Panc1 (cell line): ENCODE measurements around the gene KCNK10. TPM values are rescaled to one million over a fixed set of nuclear protein-coding genes. Genes with fewer than 3 reads are reported as not detected.

Source experiments
- ATAC-seq: fragments of 200-7000 bp; cut with Tn5 transposase; 2 replicates; pipeline ENCODE4 v1.9.1; 2020; ENCODE audit warnings: mild to moderate bottlenecking, moderate library complexity
- BruUV-seq: library from RNA; stranded (reverse); fragments of 400-500 nt; replicated peaks from 2 replicates; lab custom pipeline; 2021; lab: Mats Ljungman, UMichigan
- CTCF ChIA-PET: fragments of 300-600 bp; sonication (Branson Sonifier 250); formaldehyde crosslinking; loops from one replicate; lab custom pipeline; 2022; ENCODE audit warnings: antibody characterized with exemption; lab: Charles Lee
- POLR2A ChIA-PET: fragments of 300-600 bp; sonication (Branson Sonifier 250); formaldehyde crosslinking; loops from one replicate; lab custom pipeline; 2022; ENCODE audit warnings: antibody characterized with exemption; lab: Charles Lee
- DNase-seq: peaks from one replicate; pipeline ENCODE4 v3.0.0-alpha.2; 2010; ENCODE audit warnings: low read depth, low spot score
- H3K27ac ChIP-seq: 2 replicates; pipeline ENCODE4 v1.5.1; 2011; ENCODE audit warnings: mild to moderate bottlenecking, low read length, inconsistent platforms
- H3K27me3 ChIP-seq: fragments of 200-500 bp; sonication (Bioruptor generic); 2 replicates; pipeline ENCODE4 v1.6.0; 2014; ENCODE audit warnings: low read length, inconsistent platforms; ENCODE audit not compliant: control insufficient read depth, insufficient read depth
- H3K36me3 ChIP-seq: fragments of 200-500 bp; sonication (Bioruptor generic); 2 replicates; pipeline ENCODE4 v1.5.1; 2014; ENCODE audit warnings: inconsistent platforms, mild to moderate bottlenecking, low read length, moderate library complexity; ENCODE audit not compliant: control insufficient read depth, insufficient read depth
- H3K4me1 ChIP-seq: 2 replicates; pipeline ENCODE4 v1.5.1; 2011; ENCODE audit warnings: inconsistent platforms, mild to moderate bottlenecking, low read length, moderate library complexity; ENCODE audit not compliant: control insufficient read depth, insufficient read depth
- H3K4me3 ChIP-seq, 2 experiments: 2 replicates each; pipeline ENCODE4 v1.5.1; 2011 to 2012; ENCODE audit warnings: low read depth in 2 of 2, low read length in 2 of 2, mild to moderate bottlenecking in 2 of 2, inconsistent platforms in 1 of 2, moderate library complexity in 1 of 2
- H3K9me3 ChIP-seq: fragments of 200-500 bp; sonication (Bioruptor generic); 2 replicates; pipeline ENCODE4 v1.5.1; 2014; ENCODE audit warnings: low read depth, mild to moderate bottlenecking, inconsistent platforms, low read length, moderate library complexity; ENCODE audit not compliant: control insufficient read depth, insufficient read depth
- POLR2AphosphoS5 ChIP-seq: IDR thresholded peaks from 2 replicates; pipeline ENCODE4 v1.6.1; 2012; ENCODE audit warnings: mild to moderate bottlenecking, low read depth, low read length, moderate library complexity
- REST ChIP-seq, 2 experiments: IDR thresholded peaks; 2 replicates each; pipeline ENCODE4 v1.6.1; 2011 to 2012; ENCODE audit warnings: low read depth in 2 of 2, control low read depth in 1 of 2, low read length in 1 of 2, mild to moderate bottlenecking in 1 of 2, moderate library complexity in 1 of 2; ENCODE audit not compliant: insufficient read depth in 1 of 2
- SIN3A ChIP-seq: IDR thresholded peaks from 2 replicates; pipeline ENCODE4 v1.6.1; 2012; ENCODE audit warnings: low read depth, mild to moderate bottlenecking, low read length, moderate library complexity, borderline replicate concordance; ENCODE audit not compliant: insufficient read depth
- TCF7L2 ChIP-seq: IDR thresholded peaks from 2 replicates; pipeline ENCODE4 v1.6.1; 2011; ENCODE audit warnings: mild to moderate bottlenecking, low read depth, low read length, inconsistent platforms
- in situ Hi-C: cut with HindIII; loops from 2 replicates; pipeline ENCODE4 v1.10.0; 2016; ENCODE audit warnings: low sequenced_read_pairs, low pct_unique_long_range_greater_than_20kb
- intact Hi-C: fragments of 100-400 bp; cut with micrococcal nuclease; formaldehyde crosslinking; loops from one replicate; pipeline ENCODE4 v1.10.0; 2022; ENCODE audit not compliant: unreplicated experiment
- total RNA-seq: library from RNA; stranded (reverse); gene quantifications from one replicate; pipeline ENCODE4 v1.2.1, GENCODE V29; 2021; ENCODE audit not compliant: unreplicated experiment
- TF ChIP-seq, protein P1 (sequence below): fragments of 450-650 bp; IDR thresholded peaks from 2 replicates; pipeline ENCODE4 v1.5.1; 2017; ENCODE audit warnings: mild to moderate bottlenecking

The KCNK10 gene
- total RNA-seq, 1 experiment from 2014 or later: 0.28 TPM

DNA sequence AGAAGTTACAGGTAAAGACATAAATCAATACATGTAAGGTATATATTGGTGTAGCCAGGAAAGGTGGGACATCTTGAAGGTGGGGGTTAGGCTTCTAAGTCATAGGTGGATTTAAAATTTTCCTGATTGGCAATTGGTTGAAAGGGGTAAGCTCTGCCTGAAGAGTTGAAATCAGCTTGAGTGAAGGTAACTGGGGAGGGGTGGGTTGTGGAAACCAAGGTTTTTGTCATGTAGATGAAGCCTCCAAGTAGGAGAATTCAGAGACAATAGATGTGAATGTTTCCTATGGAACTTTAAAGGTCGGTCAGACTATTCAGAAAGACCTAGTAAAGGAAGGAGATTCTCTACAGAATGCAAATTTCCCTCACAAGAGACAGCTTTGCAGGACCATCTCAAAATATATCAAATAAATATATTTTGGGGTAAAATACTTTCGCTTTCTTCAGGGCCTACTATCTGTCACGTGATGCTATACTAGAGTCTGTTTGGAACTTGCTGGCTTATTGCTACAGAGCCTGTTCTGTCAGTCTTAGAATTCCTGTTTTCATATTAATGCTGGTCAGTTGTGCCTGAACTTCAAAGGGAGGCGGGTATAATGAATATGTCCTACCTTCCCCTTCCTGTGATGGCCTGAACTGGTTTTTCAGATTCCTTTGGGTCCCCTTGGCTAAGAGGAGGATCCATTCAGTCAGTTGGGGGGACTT is 41.8 kb upstream of the KCNK10 start:
- no peak overlapping the region for H3K27ac ChIP-seq
- in situ Hi-C loops: no loop called here
- no peaks in the 10 kb centered on the region for H3K4me1 ChIP-seq
- H3K4me3 ChIP-seq: no peak overlapping the region
- ATAC-seq: no peak
- H3K9me3 ChIP-seq: no peaks in the 10 kb centered on the region
- H3K27me3 ChIP-seq: no peaks in the 10 kb centered on the region
- no peaks in the 10 kb centered on the region for H3K36me3 ChIP-seq
- ChIA-PET POLR2A (no interaction called here), CTCF (no interaction called here)
- TF ChIP-seq, protein P1, sequence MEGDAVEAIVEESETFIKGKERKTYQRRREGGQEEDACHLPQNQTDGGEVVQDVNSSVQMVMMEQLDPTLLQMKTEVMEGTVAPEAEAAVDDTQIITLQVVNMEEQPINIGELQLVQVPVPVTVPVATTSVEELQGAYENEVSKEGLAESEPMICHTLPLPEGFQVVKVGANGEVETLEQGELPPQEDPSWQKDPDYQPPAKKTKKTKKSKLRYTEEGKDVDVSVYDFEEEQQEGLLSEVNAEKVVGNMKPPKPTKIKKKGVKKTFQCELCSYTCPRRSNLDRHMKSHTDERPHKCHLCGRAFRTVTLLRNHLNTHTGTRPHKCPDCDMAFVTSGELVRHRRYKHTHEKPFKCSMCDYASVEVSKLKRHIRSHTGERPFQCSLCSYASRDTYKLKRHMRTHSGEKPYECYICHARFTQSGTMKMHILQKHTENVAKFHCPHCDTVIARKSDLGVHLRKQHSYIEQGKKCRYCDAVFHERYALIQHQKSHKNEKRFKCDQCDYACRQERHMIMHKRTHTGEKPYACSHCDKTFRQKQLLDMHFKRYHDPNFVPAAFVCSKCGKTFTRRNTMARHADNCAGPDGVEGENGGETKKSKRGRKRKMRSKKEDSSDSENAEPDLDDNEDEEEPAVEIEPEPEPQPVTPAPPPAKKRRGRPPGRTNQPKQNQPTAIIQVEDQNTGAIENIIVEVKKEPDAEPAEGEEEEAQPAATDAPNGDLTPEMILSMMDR: no peak
- intact Hi-C loops: no loop called here
- DNase-seq: no peak
- BruUV-seq: no TSS peak

DNA sequence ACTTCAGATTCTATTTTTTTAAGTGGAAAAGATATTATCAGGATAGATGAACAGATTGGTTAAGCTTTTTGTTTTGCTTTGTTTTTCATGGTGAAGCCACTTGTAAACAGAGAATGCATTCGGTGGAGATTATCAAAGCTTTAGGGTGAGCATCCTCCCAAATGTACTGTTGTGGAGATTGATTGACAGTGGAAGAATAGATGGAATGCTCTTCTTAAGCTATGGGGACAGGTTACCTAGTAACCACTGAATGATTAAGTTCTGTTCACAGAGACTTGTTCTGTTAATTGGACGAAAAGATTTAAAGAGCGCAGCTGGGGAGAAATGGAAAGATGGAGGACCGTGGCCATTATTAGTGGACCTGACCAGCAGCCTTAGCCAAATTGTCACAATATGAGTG is 40.6 kb upstream of the KCNK10 start:
- no peak overlapping the region for H3K27ac ChIP-seq
- H3K4me3 ChIP-seq: no peak overlapping the region
- H3K9me3 ChIP-seq: no peaks in the 10 kb centered on the region
- no peaks in the 10 kb centered on the region for H3K4me1 ChIP-seq
- no TSS peak for BruUV-seq
- no peaks in the 10 kb centered on the region for H3K36me3 ChIP-seq
- intact Hi-C loops: no loop called here
- ATAC-seq (no peak), DNase-seq (no peak)
- in situ Hi-C loops: no loop called here
- no peaks in the 10 kb centered on the region for H3K27me3 ChIP-seq
- POLR2A ChIA-PET: no interaction called here
- no peak for TF ChIP-seq TCF7L2
- TF ChIP-seq REST (IDR thresholded peaks at IDR 0.05; ENCODE audit: insufficient read depth in 1 of 2, low read depth in 2 of 2, low read length in 1 of 2): no peak
- no peak for TF ChIP-seq POLR2AphosphoS5
- TF ChIP-seq, protein P1: no peak
- TF ChIP-seq SIN3A: no peak
- CTCF ChIA-PET: interaction anchor here (0.7 kb wide), 1 partner anchor 15 kb away, joined by 5 read pairs; no protein-coding TSS in a partner anchor
